HepG2 (cell line): ENCODE data around the gene CA10. TPM values are rescaled to one million over a fixed set of nuclear protein-coding genes. Genes with fewer than 3 reads are reported as not detected.

ENCODE experiments used
- ATAC-seq: fragments of 200-7000 bp; cut with Tn5 transposase; 3 replicates; pipeline ENCODE4 v1.9.1; 2020; ENCODE audit warnings: mild to moderate bottlenecking, moderate library complexity
- BruUV-seq: library from RNA; stranded (reverse); fragments of 400-500 nt; replicated peaks from 2 replicates; lab custom pipeline; 2021; lab: Mats Ljungman, UMichigan
- CTCF ChIA-PET: fragments of 300-600 bp; formaldehyde crosslinking; extraction: SDS; loops from one replicate; lab custom pipeline; 2021; ENCODE audit warnings: low total read pairs, inconsistent platforms, low intra/inter-chr PET ratio; lab: Yijun Ruan, JAX
- POLR2A ChIA-PET: fragments of 350-600 bp; sonication (Branson Sonifier 250); formaldehyde crosslinking; loops from one replicate; lab custom pipeline; 2020; ENCODE audit warnings: antibody characterized with exemption, inconsistent platforms; lab: Yijun Ruan, JAX
- DNase-seq: peaks from one replicate; pipeline ENCODE4 v3.0.0-alpha.2; 2015; ENCODE audit warnings: low spot score
- FAIRE-seq: peaks from 3 replicates; lab custom pipeline; 2011; peaks lifted over from hg19 to GRCh38; lab: Jason Lieb, UNC
- H2AFZ ChIP-seq: one replicate; pipeline ENCODE4 v1.6.1; 2011; ENCODE audit warnings: low read length, inconsistent platforms
- H3K27ac ChIP-seq: fragments of 300-600 bp; 3 replicates; pipeline ENCODE4 v1.8.0; 2011; ENCODE audit warnings: mixed run types, mild to moderate bottlenecking, mixed read lengths, low read length, inconsistent platforms; ENCODE audit not compliant: insufficient read depth; ENCODE audit errors: extremely low read length
- H3K27me3 ChIP-seq, 2 experiments: fragments of 200-600 bp in 1 of 2; 2 replicates in 1 of 2; 3 replicates in 1 of 2; pipeline versions ENCODE4 v1.6.0 to v1.8.0; 2011; ENCODE audit warnings: low read length in 2 of 2, mild to moderate bottlenecking in 2 of 2, moderate library complexity in 2 of 2, inconsistent platforms in 1 of 2; ENCODE audit not compliant: insufficient read depth in 2 of 2, control insufficient read depth in 1 of 2
- H3K36me3 ChIP-seq, 2 experiments: fragments of 200-600 bp in 1 of 2; replicated peaks in 1 of 2; 2 replicates in 1 of 2; 3 replicates in 1 of 2; pipeline versions ENCODE4 v1.5.1 to v1.8.0; 2011; ENCODE audit warnings: low read length in 2 of 2, inconsistent platforms in 1 of 2; ENCODE audit not compliant: insufficient read depth in 2 of 2, control insufficient read depth in 1 of 2
- H3K4me1 ChIP-seq: 2 replicates; pipeline ENCODE4 v1.5.1; 2012; ENCODE audit warnings: low read length, inconsistent platforms; ENCODE audit not compliant: insufficient read depth
- H3K4me2 ChIP-seq: 2 replicates; pipeline ENCODE4 v1.6.0; 2011; ENCODE audit warnings: low read depth, low read length, inconsistent platforms
- H3K4me3 ChIP-seq, 3 experiments: fragments of 200-600 bp in 1 of 3; sonication (generic), shearing (Covaris generic) in 1 of 3; replicated peaks in 1 of 3; 2 replicates each; pipeline ENCODE4 v1.5.1; 2011 to 2016; ENCODE audit warnings: low read length in 3 of 3, inconsistent platforms in 2 of 3, low read depth in 2 of 3, mild to moderate bottlenecking in 2 of 3, control low read depth in 1 of 3, mixed read lengths in 1 of 3; ENCODE audit not compliant: insufficient read depth in 1 of 3
- H3K79me2 ChIP-seq: one replicate; pipeline ENCODE4 v1.6.1; 2011; ENCODE audit warnings: low read length, inconsistent platforms; ENCODE audit not compliant: insufficient read depth
- H3K9ac ChIP-seq: 2 replicates; pipeline ENCODE4 v1.6.0; 2011; ENCODE audit warnings: mild to moderate bottlenecking, low read depth, low read length, inconsistent platforms; ENCODE audit not compliant: insufficient read depth
- H3K9me3 ChIP-seq: 2 replicates; pipeline ENCODE4 v1.5.1; 2012; ENCODE audit warnings: mild to moderate bottlenecking, low read length
- H4K20me1 ChIP-seq: 2 replicates; pipeline ENCODE4 v1.6.0; 2011; ENCODE audit warnings: inconsistent platforms, mild to moderate bottlenecking, low read length, moderate library complexity; ENCODE audit not compliant: insufficient read depth
- KLF16 ChIP-seq, 2 experiments: sonication (generic) in 1 of 2; formaldehyde crosslinking in 1 of 2; IDR thresholded peaks; 2 replicates each; pipeline versions ENCODE4 v1.6.1 to v1.8.0; 2016 to 2023; ENCODE audit warnings: missing genetic modification reagents in 2 of 2, missing compliant biosample characterization in 1 of 2
- MAFF ChIP-seq: IDR thresholded peaks from 2 replicates; pipeline ENCODE4 v1.6.1; 2011; ENCODE audit warnings: low read depth, low read length, improper control_type of control experiment
- MAFK ChIP-seq, 2 experiments: IDR thresholded peaks in 1 of 2; conservative IDR thresholded peaks in 1 of 2; 2 replicates each; pipeline ENCODE4 v1.6.1; 2011; ENCODE audit warnings: improper control_type of control experiment in 2 of 2, low read length in 2 of 2
- NFATC3 ChIP-seq: sonication (generic); formaldehyde crosslinking; IDR thresholded peaks from 2 replicates; pipeline ENCODE4 v1.5.1; 2020; ENCODE audit warnings: mild to moderate bottlenecking, missing genetic modification reagents
- ZBTB39 ChIP-seq: sonication (generic); formaldehyde crosslinking; IDR thresholded peaks from 2 replicates; pipeline ENCODE4 v1.5.0; 2020; ENCODE audit warnings: missing genetic modification reagents
- ZNF276 ChIP-seq: sonication (generic); formaldehyde crosslinking; IDR thresholded peaks from 2 replicates; pipeline ENCODE4 v1.4.0; 2020; ENCODE audit warnings: mild to moderate bottlenecking, low read depth, missing genetic modification reagents
- WGBS: methylation state at CpG from one replicate; pipeline ENCODE4 v1.1.6; 2017; ENCODE audit warnings: low lambda C conversion rate; 5-methylcytosine and 5-hydroxymethylcytosine counted together
- in situ Hi-C: cut with HindIII; loops from 2 replicates; pipeline ENCODE4 v1.10.0; 2017; ENCODE audit warnings: low pct_unique_long_range_greater_than_20kb; ENCODE audit not compliant: extremely low pct_ligation_motif_present
- intact Hi-C: fragments of 100-400 bp; cut with micrococcal nuclease; formaldehyde crosslinking; loops from one replicate; pipeline ENCODE4 v1.10.0; 2022; ENCODE audit not compliant: unreplicated experiment
- polyA plus RNA-seq, 8 experiments: library from polyadenylated mRNA; depleted of rRNA in 3 of 8; stranded (reverse) in 7 of 8; unstranded in 1 of 8; fragments of >200 nt; fragmentation: Illumina TruSeq in 4 of 8; extraction: Trizol in 4 of 8; gene quantifications; 2 replicates each; pipeline versions ENCODE4 v1.2.1 to v1.2.3, GENCODE V29; 2011 to 2016; ENCODE audit warnings: low read depth in 4 of 8, missing spikeins in 1 of 8, mixed read lengths in 1 of 8; ENCODE audit not compliant: insufficient read depth in 1 of 8
- total RNA-seq, 5 experiments: library from RNA; depleted of rRNA; stranded (reverse); fragments of >200 nt; fragmentation: Illumina TruSeq; extraction: Trizol; gene quantifications; 2 replicates each; pipeline ENCODE4 v1.2.3, GENCODE V29; 2016; ENCODE audit warnings: low read depth in 1 of 5

The CA10 gene
- total and polyA plus RNA-seq, 2 of the 13 experiments (the other 11 are each of a cell fraction or from before 2014, with no cell fraction given): not detected

GRCh38 chr17:51734976-51735375 lies 423.5 kb downstream of the CA10 start:
- H3K79me2 ChIP-seq: no peaks in the 10 kb centered on the region
- ChIA-PET POLR2A (no interaction called here), CTCF (interaction anchor here (2.4 kb wide), 1 partner anchor 149 kb away, joined by 9 read pairs; no protein-coding TSS in a partner anchor)
- TF ChIP-seq KLF16 (CRISPR knock-in tag; IDR thresholded peaks at IDR 0.05) (no peak), MAFF (0 out of 2 replicates have a peak, but pooled peaks have one; percentile 48), ZNF276 (no peak), ZBTB39 (CRISPR knock-in tag) (no peak), NFATC3 (no peak), MAFK (conservative IDR thresholded peaks at IDR 0.05 in 1 of 2, IDR thresholded peaks at IDR 0.05 in 1 of 2; ENCODE audit: low read length in 2 of 2) (peak; percentile 51 to 71; a peak in 3 of 4 replicates)
- no peak overlapping the region for H3K27ac ChIP-seq
- in situ Hi-C loops: loop anchor here (5.0 kb wide), 1 partner anchor 53 kb away; no protein-coding TSS in a partner anchor
- no peaks in the 10 kb centered on the region for H4K20me1 ChIP-seq
- intact Hi-C loops: loop anchor here (1.0 kb wide), 1 partner anchor 150 kb away; no protein-coding TSS in a partner anchor
- H2AFZ ChIP-seq: no peak overlapping the region
- peaks cover 0 to 11% of the 10 kb centered on the region in 2 experiments; a peak in 2 of 5 replicates for H3K27me3 ChIP-seq
- WGBS: 55% methylated on average over 2 of the region's 2 CpGs
- no peaks in the 10 kb centered on the region for H3K36me3 ChIP-seq
- ATAC-seq (no peak), FAIRE-seq (no peak), DNase-seq (no peak)
- BruUV-seq: no TSS peak
- no peak overlapping the region for H3K4me3 ChIP-seq
- no peak overlapping the region for H3K4me2 ChIP-seq
- H3K9ac ChIP-seq: no peak overlapping the region
- H3K9me3 ChIP-seq: no peaks in the 10 kb centered on the region
- H3K4me1 ChIP-seq: no peaks in the 10 kb centered on the region
